Common myeloid progenitor, CD34-positive (primary cell): ENCODE measurements around the gene BCL7B. TPM values are rescaled to one million over a fixed set of nuclear protein-coding genes. Genes with fewer than 3 reads are reported as not detected.

Source experiments
- CTCF ChIA-PET: fragments of 350-600 bp; sonication (Branson Sonifier 250); formaldehyde crosslinking; loops from one replicate; lab custom pipeline; 2021; ENCODE audit warnings: antibody characterized with exemption; lab: Charles Lee
- POLR2A ChIA-PET: fragments of 350-600 bp; sonication (Branson Sonifier 250); formaldehyde crosslinking; loops from one replicate; lab custom pipeline; 2021; ENCODE audit warnings: antibody characterized with exemption; lab: Charles Lee
- DNase-seq, 3 donors: peaks; one replicate each; pipeline versions ENCODE4 v3.0.0 to v3.0.0-alpha.2; 2013
- H3K27ac ChIP-seq, 2 experiments: 1 replicate in 1 of 2; 2 replicates in 1 of 2; pipeline ENCODE4 v1.7.0; 2013; ENCODE audit warnings: inconsistent platforms in 2 of 2, low read length in 2 of 2, mild to moderate bottlenecking in 2 of 2, low read depth in 1 of 2, moderate library complexity in 1 of 2; ENCODE audit not compliant: severe bottlenecking in 2 of 2, insufficient read depth in 1 of 2, poor library complexity in 1 of 2
- H3K27me3 ChIP-seq, 5 experiments: replicated peaks in 2 of 5; 1 replicate in 3 of 5; 2 replicates in 2 of 5; pipeline versions ENCODE4 v1.6.1 to v1.7.0; 2013; ENCODE audit warnings: low read length in 4 of 5, mild to moderate bottlenecking in 2 of 5, moderate library complexity in 2 of 5, inconsistent platforms in 1 of 5; ENCODE audit not compliant: insufficient read depth in 5 of 5, control insufficient read depth in 4 of 5
- H3K36me3 ChIP-seq, 4 experiments: 1 replicate in 2 of 4; 2 replicates in 2 of 4; pipeline versions ENCODE4 v1.6.1 to v1.7.0; 2013; ENCODE audit warnings: low read length in 3 of 4, control low read depth in 1 of 4, mild to moderate bottlenecking in 1 of 4; ENCODE audit not compliant: control insufficient read depth in 4 of 4, insufficient read depth in 4 of 4
- H3K4me1 ChIP-seq, 4 experiments: 1 replicate in 3 of 4; 2 replicates in 1 of 4; pipeline versions ENCODE4 v1.6.1 to v1.7.1; 2013; ENCODE audit warnings: low read length in 3 of 4, mild to moderate bottlenecking in 3 of 4, control low read depth in 1 of 4, inconsistent platforms in 1 of 4, moderate library complexity in 1 of 4; ENCODE audit not compliant: control insufficient read depth in 4 of 4, insufficient read depth in 4 of 4; ENCODE audit errors: control extremely low read depth in 1 of 4
- H3K4me3 ChIP-seq, 7 experiments: 1 replicate in 4 of 7; 2 replicates in 3 of 7; pipeline versions ENCODE4 v1.5.1 to v1.7.0; 2013; ENCODE audit warnings: mild to moderate bottlenecking in 7 of 7, low read length in 6 of 7, moderate library complexity in 6 of 7, inconsistent platforms in 2 of 7, low read depth in 2 of 7, control low read depth in 1 of 7; ENCODE audit not compliant: insufficient read depth in 4 of 7, control insufficient read depth in 1 of 7; ENCODE audit errors: extremely low read depth in 1 of 7
- H3K9me3 ChIP-seq, 5 experiments: 1 replicate in 4 of 5; 2 replicates in 1 of 5; pipeline versions ENCODE4 v1.6.1 to v1.7.1; 2013; ENCODE audit warnings: low read length in 4 of 5, mild to moderate bottlenecking in 2 of 5, inconsistent platforms in 1 of 5, low read depth in 1 of 5, moderate library complexity in 1 of 5; ENCODE audit not compliant: control insufficient read depth in 4 of 5, insufficient read depth in 2 of 5; ENCODE audit errors: control extremely low read depth in 1 of 5
- WGBS: methylation state at CpG from one replicate; pipeline ENCODE4 v1.1.5; 2013; ENCODE audit not compliant: insufficient coverage; 5-methylcytosine and 5-hydroxymethylcytosine counted together
- polyA plus RNA-seq: library from polyadenylated mRNA; unstranded; fragments of 120-200 nt; gene quantifications from one replicate; pipeline ENCODE4 v1.2.1, GENCODE V29; 2013

BCL7B gene
- 49.6 TPM for polyA plus RNA-seq

GRCh38 chr7:73557397-73558257 lies at the start of gene BCL7B:
Gene BCL7B, minus strand, starts transcription at chr7:73557690. Its CDS starts 112 bp downstream, at chr7:73557578.
- CTCF ChIA-PET = interaction anchor here (0.5 to 1.5 kb wide), 5 partner anchors 20 to 514 kb away, joined by 3 to 4 read pairs (median 3); partner anchors contain the start of gene TBL2
- Histone ChIP-seq H3K36me3 (peaks cover 2 to 17% (median 8%) of the 10 kb centered on the region in 4 experiments), H3K4me1 (peaks cover 4 to 33% (median 21%) of the 10 kb centered on the region in 4 experiments), H3K27me3 (no peaks in the 10 kb centered on the region), H3K9me3 (no peaks in the 10 kb centered on the region), H3K27ac (peak within 1 kb of the TSS; percentile 88 to 93), H3K4me3 (peak within 1 kb of the TSS; percentile 51 to 96 (median 83))
- DNase-seq = peak; percentile 62 to 83 (median 80)
- 7% methylated on average over 82 of the region's 83 CpGs for whole genome bisulfite sequencing
- POLR2A ChIA-PET = interaction anchor here (1.1 to 1.8 kb wide), 2 partner anchors 35 to 49 kb away, joined by 4 to 5 read pairs; partner anchors contain the start of gene BAZ1B

- H3K4me1 ChIP-seq = peaks cover 0 to 3% (median 1%) of the 10 kb centered on the region in 4 experiments
- H3K4me3 ChIP-seq = no peak overlapping the region
- H3K9me3 ChIP-seq = no peaks in the 10 kb centered on the region
- CTCF ChIA-PET = interaction anchor here (1.0 to 6.7 kb wide), 15 partner anchors 10 to 130 kb away, joined by 3 to 81 read pairs (median 10); partner anchors contain the start of gene ABHD11
- H3K27me3 ChIP-seq = peaks cover 0 to 85% (median 14%) of the 10 kb centered on the region in 5 experiments
- H3K36me3 ChIP-seq = no peaks in the 10 kb centered on the region
- DNase-seq = no peak
- H3K27ac ChIP-seq = no peak overlapping the region
- POLR2A ChIA-PET = interaction anchor here (1.3 kb wide), 1 partner anchor 129 kb away, joined by 6 read pairs; no protein-coding TSS in a partner anchor
- 90% methylated on average over 14 of the region's 23 CpGs for WGBS
Measured at GRCh38 chr7:73605601-73606220, 48.2 kb upstream of the BCL7B start.

- Histone ChIP-seq H3K4me1 (peaks cover 0 to 3% (median 1%) of the 10 kb centered on the region in 4 experiments), H3K9me3 (no peaks in the 10 kb centered on the region), H3K27me3 (peaks cover 0 to 82% (median 15%) of the 10 kb centered on the region in 5 experiments), H3K27ac (no peak overlapping the region), H3K4me3 (no peak overlapping the region), H3K36me3 (no peaks in the 10 kb centered on the region)
- DNase-seq = no peak
- POLR2A ChIA-PET = interaction anchor here (0.5 kb wide), 1 partner anchor 111 kb away, joined by 4 read pairs; no protein-coding TSS in a partner anchor
- CTCF ChIA-PET = interaction anchor here (1.3 to 6.7 kb wide), 3 partner anchors 124 to 133 kb away, joined by 5 to 81 read pairs (median 6); partner anchors contain the start of gene ABHD11
- WGBS = 79% methylated on average over 19 of the region's 22 CpGs
Measured at GRCh38 chr7:73602721-73603651, 45.5 kb upstream of the BCL7B start.

- 73% methylated on average over 6 of the region's 7 CpGs for WGBS
Measured at GRCh38 chr7:73599916-73600315, 42.4 kb upstream of the BCL7B start.

GRCh38 chr7:73599151-73599882 lies 41.8 kb upstream of the BCL7B start:
- ChIA-PET CTCF (interaction anchor here (0.6 to 1.5 kb wide), 3 partner anchors 8 to 135 kb away, joined by 3 to 6 read pairs (median 3); no protein-coding TSS in a partner anchor), POLR2A (no interaction called here)
- WGBS = 78% methylated on average over 9 of the region's 13 CpGs
- Histone ChIP-seq H3K4me3 (no peak overlapping the region), H3K27ac (no peak overlapping the region), H3K36me3 (no peaks in the 10 kb centered on the region), H3K4me1 (no peaks in the 10 kb centered on the region), H3K9me3 (no peaks in the 10 kb centered on the region), H3K27me3 (peaks cover 4 to 83% (median 12%) of the 10 kb centered on the region in 5 experiments)
- no peak for DNase-seq

More at GRCh38 chr7:73599916-73600315, 42.4 kb upstream of the BCL7B start:
- POLR2A ChIA-PET = no interaction called here
- no peaks in the 10 kb centered on the region for H3K4me1 ChIP-seq
- DNase-seq = no peak
- H3K4me3 ChIP-seq = no peak overlapping the region
- CTCF ChIA-PET = interaction anchor here (0.6 kb wide), 1 partner anchor 129 kb away, joined by 3 read pairs; no protein-coding TSS in a partner anchor
- no peaks in the 10 kb centered on the region for H3K36me3 ChIP-seq
- peaks cover 4 to 84% (median 12%) of the 10 kb centered on the region in 5 experiments for H3K27me3 ChIP-seq
- H3K27ac ChIP-seq = no peak overlapping the region
- no peaks in the 10 kb centered on the region for H3K9me3 ChIP-seq
